ENCODE data around the gene TSPAN15. TPM values are rescaled to one million over a fixed set of nuclear protein-coding genes. Genes with fewer than 3 reads are reported as not detected.
A peak's percentile ranks its signal among the peaks of the same experiment; 100 is the strongest.

TSPAN15 gene
- total and polyA plus RNA-seq, 2 donors (not counting 1 experiment from before 2014, with no cell fraction given), result 0.56 to 2.6 TPM

DNA sequence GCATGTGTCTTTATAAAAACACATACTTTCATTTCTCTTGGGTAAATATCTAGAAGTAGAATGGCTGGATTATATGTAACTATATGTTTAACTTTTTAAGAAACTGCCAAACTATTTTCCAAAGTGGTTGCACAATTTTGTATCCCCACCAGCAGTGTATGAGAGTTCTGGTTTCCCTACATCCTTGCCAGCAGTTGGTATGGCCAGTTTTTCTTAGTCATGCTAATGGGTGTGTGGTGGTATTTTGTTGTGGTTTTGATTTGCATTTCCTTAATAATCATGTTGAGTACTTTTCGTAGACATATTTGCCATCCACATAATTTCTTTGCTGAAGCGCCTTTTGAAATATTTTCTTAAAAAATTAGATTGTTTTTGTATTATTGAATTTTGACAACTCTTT is 61.6 kb downstream of the TSPAN15 start:
- no peak overlapping the region for H2AFZ ChIP-seq (ENCODE audit: low read length)
- H3K4me3 ChIP-seq (replicated peaks in 1 of 4; ENCODE audit: control extremely low read depth in 1 of 4, insufficient read depth in 1 of 4, low read depth in 3 of 4, low read length in 4 of 4), result no peak overlapping the region
- no peaks in the 10 kb centered on the region for H3K79me2 ChIP-seq (ENCODE audit: control insufficient read depth, insufficient read depth, low read length)
- no peaks in the 10 kb centered on the region for H3K36me3 ChIP-seq (ENCODE audit: control insufficient read depth, insufficient read depth, low read length)
- no peak overlapping the region for H3K4me2 ChIP-seq (ENCODE audit: extremely low read depth, insufficient read depth, low read length)
- no peaks in the 10 kb centered on the region for H3K4me1 ChIP-seq (ENCODE audit: control insufficient read depth, extremely low read depth, insufficient read depth, low read length)
- H3K27me3 ChIP-seq (ENCODE audit: control insufficient read depth, insufficient read depth, low read length), result peaks cover 14% of the 10 kb centered on the region
- H3K27ac ChIP-seq (ENCODE audit: insufficient read depth, low read length), result no peak overlapping the region
- no peak overlapping the region for H3K9ac ChIP-seq (ENCODE audit: insufficient read depth, low read length)
- no peaks in the 10 kb centered on the region for H3K9me3 ChIP-seq (ENCODE audit: control insufficient read depth, insufficient read depth, low read depth, low read length)
- H4K20me1 ChIP-seq (ENCODE audit: control insufficient read depth, extremely low read depth, insufficient read depth, low read length), result no peaks in the 10 kb centered on the region
- TF ChIP-seq EZH2 (IDR thresholded peaks at IDR 0.05; ENCODE audit: low read length, missing control alignments), result no peak
- TF ChIP-seq, protein P1, sequence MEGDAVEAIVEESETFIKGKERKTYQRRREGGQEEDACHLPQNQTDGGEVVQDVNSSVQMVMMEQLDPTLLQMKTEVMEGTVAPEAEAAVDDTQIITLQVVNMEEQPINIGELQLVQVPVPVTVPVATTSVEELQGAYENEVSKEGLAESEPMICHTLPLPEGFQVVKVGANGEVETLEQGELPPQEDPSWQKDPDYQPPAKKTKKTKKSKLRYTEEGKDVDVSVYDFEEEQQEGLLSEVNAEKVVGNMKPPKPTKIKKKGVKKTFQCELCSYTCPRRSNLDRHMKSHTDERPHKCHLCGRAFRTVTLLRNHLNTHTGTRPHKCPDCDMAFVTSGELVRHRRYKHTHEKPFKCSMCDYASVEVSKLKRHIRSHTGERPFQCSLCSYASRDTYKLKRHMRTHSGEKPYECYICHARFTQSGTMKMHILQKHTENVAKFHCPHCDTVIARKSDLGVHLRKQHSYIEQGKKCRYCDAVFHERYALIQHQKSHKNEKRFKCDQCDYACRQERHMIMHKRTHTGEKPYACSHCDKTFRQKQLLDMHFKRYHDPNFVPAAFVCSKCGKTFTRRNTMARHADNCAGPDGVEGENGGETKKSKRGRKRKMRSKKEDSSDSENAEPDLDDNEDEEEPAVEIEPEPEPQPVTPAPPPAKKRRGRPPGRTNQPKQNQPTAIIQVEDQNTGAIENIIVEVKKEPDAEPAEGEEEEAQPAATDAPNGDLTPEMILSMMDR (conservative IDR thresholded peaks at IDR 0.05 in 1 of 2, IDR thresholded peaks at IDR 0.05 in 1 of 2; ENCODE audit: low read depth in 1 of 2, low read length in 2 of 2), result no peak
- no peak for DNase-seq (ENCODE audit: low read depth in 2 of 2)

GRCh38 chr10:69513617-69514016 is 62.4 kb downstream of the TSPAN15 start:
- TF ChIP-seq, protein P1 (conservative IDR thresholded peaks at IDR 0.05 in 1 of 2, IDR thresholded peaks at IDR 0.05 in 1 of 2; ENCODE audit: low read depth in 1 of 2, low read length in 2 of 2), result no peak
- TF ChIP-seq EZH2 (IDR thresholded peaks at IDR 0.05; ENCODE audit: low read length, missing control alignments), result no peak
- no peak overlapping the region for H3K4me2 ChIP-seq (ENCODE audit: extremely low read depth, insufficient read depth, low read length)

DNA sequence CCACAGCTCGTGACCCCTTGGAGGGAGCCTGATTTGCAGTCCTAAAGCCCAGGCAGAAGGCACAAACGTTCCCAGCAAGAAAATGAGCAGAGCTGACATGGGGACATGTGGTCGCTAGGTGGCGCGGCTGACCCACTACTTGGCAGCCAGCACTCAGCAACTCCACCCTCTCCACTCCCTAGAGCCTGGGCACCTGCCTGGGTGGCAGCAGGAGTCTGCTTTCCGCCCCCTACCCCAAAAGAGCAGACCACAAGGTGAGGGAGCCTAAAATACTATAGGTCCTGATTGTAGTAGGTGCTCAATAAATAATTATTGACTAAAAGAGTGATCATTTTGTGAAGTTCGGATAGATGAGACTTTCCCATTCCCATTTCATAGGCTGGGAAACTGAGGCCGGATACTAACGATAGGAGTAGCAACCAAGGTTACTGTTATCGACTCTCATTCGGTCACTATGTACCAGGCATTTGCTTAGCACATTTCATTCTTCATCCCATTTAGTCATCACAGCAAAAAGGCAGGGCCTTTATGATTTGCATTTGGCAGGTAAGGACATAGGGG is 64.5 kb downstream of the TSPAN15 start:
- peak; percentile 41 to 66 for DNase-seq (ENCODE audit: low read depth in 2 of 2)
- no peak overlapping the region for H3K9ac ChIP-seq (ENCODE audit: insufficient read depth, low read length)
- no peak overlapping the region for H3K4me3 ChIP-seq (replicated peaks in 1 of 4; ENCODE audit: control extremely low read depth in 1 of 4, insufficient read depth in 1 of 4, low read depth in 3 of 4, low read length in 4 of 4)
- H3K36me3 ChIP-seq (ENCODE audit: control insufficient read depth, insufficient read depth, low read length), result no peaks in the 10 kb centered on the region
- no peaks in the 10 kb centered on the region for H3K9me3 ChIP-seq (ENCODE audit: control insufficient read depth, insufficient read depth, low read depth, low read length)
- H3K27me3 ChIP-seq (ENCODE audit: control insufficient read depth, insufficient read depth, low read length), result peaks cover 7% of the 10 kb centered on the region
- H2AFZ ChIP-seq (ENCODE audit: low read length), result no peak overlapping the region
- no peak overlapping the region for H3K4me2 ChIP-seq (ENCODE audit: extremely low read depth, insufficient read depth, low read length)
- TF ChIP-seq EZH2 (IDR thresholded peaks at IDR 0.05; ENCODE audit: low read length, missing control alignments), result no peak
- TF ChIP-seq, protein P1 (conservative IDR thresholded peaks at IDR 0.05 in 1 of 2, IDR thresholded peaks at IDR 0.05 in 1 of 2; ENCODE audit: low read depth in 1 of 2, low read length in 2 of 2), result peak; percentile 81 to 94
- H3K27ac ChIP-seq (ENCODE audit: insufficient read depth, low read length), result no peak overlapping the region
- H3K79me2 ChIP-seq (ENCODE audit: control insufficient read depth, insufficient read depth, low read length), result no peaks in the 10 kb centered on the region
- H4K20me1 ChIP-seq (ENCODE audit: control insufficient read depth, extremely low read depth, insufficient read depth, low read length), result no peaks in the 10 kb centered on the region
- H3K4me1 ChIP-seq (ENCODE audit: control insufficient read depth, extremely low read depth, insufficient read depth, low read length), result no peaks in the 10 kb centered on the region

More at GRCh38 chr10:69513617-69514016, 62.4 kb downstream of the TSPAN15 start:
- H3K9ac ChIP-seq (ENCODE audit: insufficient read depth, low read length), result no peak overlapping the region
- H3K4me1 ChIP-seq (ENCODE audit: control insufficient read depth, extremely low read depth, insufficient read depth, low read length), result no peaks in the 10 kb centered on the region
- no peak overlapping the region for H2AFZ ChIP-seq (ENCODE audit: low read length)
- H3K4me3 ChIP-seq (replicated peaks in 1 of 4; ENCODE audit: control extremely low read depth in 1 of 4, insufficient read depth in 1 of 4, low read depth in 3 of 4, low read length in 4 of 4), result no peak overlapping the region
- no peaks in the 10 kb centered on the region for H3K79me2 ChIP-seq (ENCODE audit: control insufficient read depth, insufficient read depth, low read length)
- H3K36me3 ChIP-seq (ENCODE audit: control insufficient read depth, insufficient read depth, low read length), result no peaks in the 10 kb centered on the region
- H3K9me3 ChIP-seq (ENCODE audit: control insufficient read depth, insufficient read depth, low read depth, low read length), result no peaks in the 10 kb centered on the region
- no peak for DNase-seq (ENCODE audit: low read depth in 2 of 2)
- H3K27me3 ChIP-seq (ENCODE audit: control insufficient read depth, insufficient read depth, low read length), result peaks cover 12% of the 10 kb centered on the region
- no peaks in the 10 kb centered on the region for H4K20me1 ChIP-seq (ENCODE audit: control insufficient read depth, extremely low read depth, insufficient read depth, low read length)
- no peak overlapping the region for H3K27ac ChIP-seq (ENCODE audit: insufficient read depth, low read length)
